Astrocyte of the cerebellum (primary cell): ENCODE data around the gene TSPAN31.

ENCODE experiments used
- DNase-seq: peaks from one replicate; pipeline ENCODE4 v3.0.0-alpha.2; 2011; ENCODE audit warnings: low read depth
- H3K4me3 ChIP-seq: 2 replicates; pipeline ENCODE4 v1.5.1; 2011; ENCODE audit warnings: mild to moderate bottlenecking, low read depth, low read length, moderate library complexity
- CTCF ChIP-seq: IDR thresholded peaks from 2 replicates; pipeline ENCODE4 v1.5.1; 2012; ENCODE audit warnings: low read length, low read depth, moderate library complexity, mild to moderate bottlenecking; ENCODE audit errors: missing control alignments
- in situ Hi-C: cut with HindIII; loops from 2 replicates; pipeline ENCODE4 v1.10.0; 2017; ENCODE audit warnings: low sequenced_read_pairs

TSPAN31 gene

GRCh38 chr12:57763881-57764661, 19.2 kb downstream of the TSPAN31 start:
- no peak overlapping the region for H3K4me3 ChIP-seq
- in situ Hi-C loops: no loop called here
- no peak for DNase-seq
- no peak for TF ChIP-seq CTCF

- H3K4me3 ChIP-seq: peak overlapping the region; percentile 21
- in situ Hi-C loops: no loop called here
- no peak for DNase-seq
- TF ChIP-seq CTCF: no peak
These were observed 19.8 kb downstream of the TSPAN31 start for GRCh38 chr12:57764662-57765002.

GRCh38 chr12:57765003-57765697, 20.3 kb downstream of the TSPAN31 start:
- peak overlapping the region; percentile 21 for H3K4me3 ChIP-seq
- peak; percentile 22 for TF ChIP-seq CTCF
- in situ Hi-C loops: no loop called here
- no peak for DNase-seq

- in situ Hi-C loops: no loop called here
- H3K4me3 ChIP-seq: peak overlapping the region; percentile 9
- DNase-seq: no peak
- no peak for TF ChIP-seq CTCF
These were observed 21.0 kb downstream of the TSPAN31 start for GRCh38 chr12:57765698-57766463.

- no peak for TF ChIP-seq CTCF
- DNase-seq: no peak
- H3K4me3 ChIP-seq: peak within 1 kb of the TSS; percentile 9
- in situ Hi-C loops: no loop called here
These were observed 21.8 kb downstream of the TSPAN31 start, which contains the start of gene CYP27B1 for GRCh38 chr12:57766464-57767304. TSS of gene CYP27B1 (minus strand) at chr12:57767078. CDS start at chr12:57767041, 37 bp downstream.

- no peak for TF ChIP-seq CTCF
- H3K4me3 ChIP-seq: no peak overlapping the region
- no peak for DNase-seq
- in situ Hi-C loops: no loop called here
These were observed 22.5 kb downstream of the TSPAN31 start for GRCh38 chr12:57767305-57767698.
